CD4-positive, CD25-positive, alpha-beta regulatory T cell (primary cell): ENCODE results near the gene STYXL1. TPM values are rescaled to one million over a fixed set of nuclear protein-coding genes. Genes with fewer than 3 reads are reported as not detected.

Source experiments
- ATAC-seq, 2 donors: fragments of 150-1000 bp; cut with Tn5 transposase; one replicate each; pipeline ENCODE4 v1.10.0; 2021; ENCODE audit warnings: low read depth in 2 of 2, moderate number of reproducible peaks in 2 of 2, moderate library complexity in 1 of 2
- DNase-seq, 3 donors: peaks; one replicate each; pipeline versions ENCODE4 v3.0.0 to v3.0.0-alpha.2; 2012 to 2022; ENCODE audit warnings: mixed read lengths in 1 of 3
- H3K27ac ChIP-seq: one replicate; pipeline ENCODE4 v1.7.0; 2013; ENCODE audit warnings: mild to moderate bottlenecking, low read length; ENCODE audit not compliant: insufficient read depth, poor library complexity, severe bottlenecking
- H3K27me3 ChIP-seq: one replicate; pipeline ENCODE4 v1.7.0; 2013; ENCODE audit warnings: low read length; ENCODE audit not compliant: control insufficient read depth, insufficient read depth
- H3K36me3 ChIP-seq: one replicate; pipeline ENCODE4 v1.7.0; 2013; ENCODE audit warnings: mild to moderate bottlenecking, low read length, moderate library complexity; ENCODE audit not compliant: control insufficient read depth, insufficient read depth
- H3K4me1 ChIP-seq: 2 replicates; pipeline ENCODE4 v1.7.0; 2013; ENCODE audit warnings: mild to moderate bottlenecking, low read length; ENCODE audit not compliant: insufficient read depth, control insufficient read depth, poor library complexity, severe bottlenecking
- H3K4me3 ChIP-seq: one replicate; pipeline ENCODE4 v1.7.0; 2013; ENCODE audit warnings: low read depth, mild to moderate bottlenecking, low read length, moderate library complexity
- H3K9me3 ChIP-seq, 2 experiments: 1 replicate in 1 of 2; 2 replicates in 1 of 2; pipeline ENCODE4 v1.7.0; 2013; ENCODE audit warnings: low read length in 2 of 2, mild to moderate bottlenecking in 1 of 2, moderate library complexity in 1 of 2; ENCODE audit not compliant: control insufficient read depth in 2 of 2
- H3K27ac Mint-ChIP-seq, 3 donors: one replicate each; pipeline ENCODE4 v1.8.0; 2020 to 2022; ENCODE audit warnings: mild to moderate bottlenecking in 3 of 3, mixed read lengths in 3 of 3, moderate library complexity in 2 of 3
- H3K27me3 Mint-ChIP-seq: one replicate; pipeline ENCODE4 v1.8.0; 2022; ENCODE audit warnings: mild to moderate bottlenecking, mixed read lengths
- H3K36me3 Mint-ChIP-seq: one replicate; pipeline ENCODE4 v1.8.0; 2020; ENCODE audit warnings: mixed read lengths
- H3K4me1 Mint-ChIP-seq, 4 donors: one replicate each; pipeline ENCODE4 v1.8.0; 2020 to 2022; ENCODE audit warnings: mixed read lengths in 4 of 4, mild to moderate bottlenecking in 1 of 4
- H3K4me3 Mint-ChIP-seq, 4 donors: one replicate each; pipeline ENCODE4 v1.8.0; 2020 to 2022; ENCODE audit warnings: mild to moderate bottlenecking in 4 of 4, mixed read lengths in 4 of 4, moderate library complexity in 3 of 4
- H3K9me3 Mint-ChIP-seq, 7 donors: one replicate each; pipeline ENCODE4 v1.8.0; 2020 to 2022; ENCODE audit warnings: mixed read lengths in 7 of 7, mild to moderate bottlenecking in 3 of 7, moderate library complexity in 2 of 7
- polyA plus RNA-seq, 4 donors: library from polyadenylated mRNA; unstranded; fragments of 300-500 nt; fragmentation: Illumina TruSeq; gene quantifications; one replicate each; pipeline ENCODE4 v1.2.3, GENCODE V29; 2021
- total RNA-seq: library from RNA; stranded (reverse); gene quantifications from one replicate; pipeline ENCODE4 v1.2.3, GENCODE V29; 2022

STYXL1 gene
- total and polyA plus RNA-seq, 5 donors from 2014 or later: 16.8 to 80.8 (median 62.0) TPM

- H3K9me3 Mint-ChIP-seq: peaks cover 0 to 5% (median 0%) of the 10 kb centered on the region in 7 donors
- peaks cover 0 to 6% (median 4%) of the 10 kb centered on the region in 4 donors for H3K4me1 Mint-ChIP-seq
- Histone ChIP-seq H3K27ac (no peak overlapping the region), H3K4me1 (no peaks in the 10 kb centered on the region), H3K36me3 (no peaks in the 10 kb centered on the region), H3K9me3 (no peaks in the 10 kb centered on the region), H3K27me3 (no peaks in the 10 kb centered on the region), H3K4me3 (no peak overlapping the region)
- no peak overlapping the region for H3K4me3 Mint-ChIP-seq
- peaks cover 5% of the 10 kb centered on the region for H3K27me3 Mint-ChIP-seq
- no peak for DNase-seq
- H3K36me3 Mint-ChIP-seq: no peaks in the 10 kb centered on the region
- ATAC-seq: no peak
- H3K27ac Mint-ChIP-seq: no peak overlapping the region
Measured at GRCh38 chr7:76072243-76073148, 24.7 kb upstream of the STYXL1 start.

GRCh38 chr7:76071316-76072242 is 23.8 kb upstream of the STYXL1 start:
- H3K36me3 ChIP-seq: peaks cover 2% of the 10 kb centered on the region
- H3K4me1 ChIP-seq: no peaks in the 10 kb centered on the region
- no peak overlapping the region for H3K27ac ChIP-seq
- peaks cover 4% of the 10 kb centered on the region for H3K36me3 Mint-ChIP-seq
- no peaks in the 10 kb centered on the region for H3K4me1 Mint-ChIP-seq
- no peaks in the 10 kb centered on the region for H3K27me3 ChIP-seq
- DNase-seq (no peak), ATAC-seq (no peak)
- no peak overlapping the region for H3K4me3 Mint-ChIP-seq
- peaks cover 0 to 5% (median 0%) of the 10 kb centered on the region in 7 donors for H3K9me3 Mint-ChIP-seq
- no peak overlapping the region for H3K4me3 ChIP-seq
- no peak overlapping the region for H3K27ac Mint-ChIP-seq
- peaks cover 5% of the 10 kb centered on the region for H3K27me3 Mint-ChIP-seq
- no peaks in the 10 kb centered on the region for H3K9me3 ChIP-seq

GRCh38 chr7:76069238-76069638 is 21.4 kb upstream of the STYXL1 start:
- Mint-ChIP-seq H3K4me3 (no peak overlapping the region), H3K4me1 (no peaks in the 10 kb centered on the region), H3K27ac (no peak overlapping the region), H3K36me3 (peaks cover 24% of the 10 kb centered on the region), H3K9me3 (peaks cover 0 to 2% (median 0%) of the 10 kb centered on the region in 7 donors), H3K27me3 (no peaks in the 10 kb centered on the region)
- Histone ChIP-seq H3K36me3 (peaks cover 25% of the 10 kb centered on the region), H3K4me1 (no peaks in the 10 kb centered on the region), H3K4me3 (no peak overlapping the region), H3K9me3 (no peaks in the 10 kb centered on the region), H3K27me3 (no peaks in the 10 kb centered on the region), H3K27ac (no peak overlapping the region)
- no peak for DNase-seq
- no peak for ATAC-seq

- no peaks in the 10 kb centered on the region for H3K4me1 ChIP-seq
Measured at GRCh38 chr7:76066716-76067503, 19.1 kb upstream of the STYXL1 start.

GRCh38 chr7:76065016-76065612 is 17.3 kb upstream of the STYXL1 start:
- Mint-ChIP-seq H3K36me3 (peaks cover 38% of the 10 kb centered on the region), H3K27me3 (no peaks in the 10 kb centered on the region), H3K27ac (no peak overlapping the region), H3K4me3 (no peak overlapping the region), H3K9me3 (no peaks in the 10 kb centered on the region), H3K4me1 (no peaks in the 10 kb centered on the region)
- Histone ChIP-seq H3K4me3 (no peak overlapping the region), H3K9me3 (no peaks in the 10 kb centered on the region), H3K27ac (no peak overlapping the region), H3K4me1 (no peaks in the 10 kb centered on the region), H3K27me3 (no peaks in the 10 kb centered on the region), H3K36me3 (peaks cover 63% of the 10 kb centered on the region)
- no peak for DNase-seq
- ATAC-seq: no peak

More at GRCh38 chr7:76066716-76067503, 19.1 kb upstream of the STYXL1 start:
- DNase-seq (no peak), ATAC-seq (no peak)
- no peak overlapping the region for H3K27ac ChIP-seq
- Mint-ChIP-seq H3K4me1 (no peaks in the 10 kb centered on the region), H3K27ac (no peak overlapping the region), H3K4me3 (no peak overlapping the region), H3K9me3 (no peaks in the 10 kb centered on the region), H3K27me3 (no peaks in the 10 kb centered on the region), H3K36me3 (peaks cover 35% of the 10 kb centered on the region)
- H3K36me3 ChIP-seq: peaks cover 46% of the 10 kb centered on the region
- H3K27me3 ChIP-seq: no peaks in the 10 kb centered on the region
- no peak overlapping the region for H3K4me3 ChIP-seq
- no peaks in the 10 kb centered on the region for H3K9me3 ChIP-seq

GRCh38 chr7:76064208-76064970 is 16.6 kb upstream of the STYXL1 start:
- H3K27ac Mint-ChIP-seq: no peak overlapping the region

More at GRCh38 chr7:76064208-76064970, 16.6 kb upstream of the STYXL1 start:
- no peaks in the 10 kb centered on the region for H3K27me3 Mint-ChIP-seq
- DNase-seq (no peak), ATAC-seq (no peak)
- no peaks in the 10 kb centered on the region for H3K4me1 Mint-ChIP-seq
- no peak overlapping the region for H3K4me3 Mint-ChIP-seq
- peaks cover 70% of the 10 kb centered on the region for H3K36me3 ChIP-seq
- H3K9me3 Mint-ChIP-seq: no peaks in the 10 kb centered on the region
- peaks cover 41% of the 10 kb centered on the region for H3K36me3 Mint-ChIP-seq
- H3K27ac ChIP-seq: no peak overlapping the region
- H3K4me3 ChIP-seq: no peak overlapping the region
- H3K9me3 ChIP-seq: no peaks in the 10 kb centered on the region
- no peaks in the 10 kb centered on the region for H3K27me3 ChIP-seq
- no peaks in the 10 kb centered on the region for H3K4me1 ChIP-seq
